NB4 (cell line): ENCODE results near the gene GPR22.

Source experiments
- DNase-seq: peaks from one replicate; pipeline ENCODE4 v3.0.0; 2010; ENCODE audit warnings: low read depth
- H3K4me3 ChIP-seq: one replicate; pipeline ENCODE4 v1.5.1; 2011; ENCODE audit warnings: mild to moderate bottlenecking, low read depth, low read length, moderate library complexity
- MYC ChIP-seq: IDR thresholded peaks from 2 replicates; pipeline ENCODE4 v1.6.1; 2011; ENCODE audit warnings: low read depth, low read length
- POLR2A ChIP-seq: IDR thresholded peaks from 2 replicates; pipeline ENCODE4 v1.6.1; 2011; ENCODE audit warnings: mild to moderate bottlenecking; ENCODE audit not compliant: insufficient read length; ENCODE audit errors: extremely low read depth
- TF ChIP-seq, protein P1 (sequence below): IDR thresholded peaks from 2 replicates; pipeline ENCODE4 v1.6.1; 2011; ENCODE audit warnings: low read depth, low read length
- TF ChIP-seq, protein P2 (sequence below): IDR thresholded peaks from one replicate; pipeline ENCODE4 v1.5.1; 2012; ENCODE audit warnings: low read depth, low read length

The GPR22 gene

GRCh38 chr7:107439025-107439424, 30.8 kb upstream of the GPR22 start:
- no peak for DNase-seq
- no peak overlapping the region for H3K4me3 ChIP-seq
- TF ChIP-seq, protein P1, sequence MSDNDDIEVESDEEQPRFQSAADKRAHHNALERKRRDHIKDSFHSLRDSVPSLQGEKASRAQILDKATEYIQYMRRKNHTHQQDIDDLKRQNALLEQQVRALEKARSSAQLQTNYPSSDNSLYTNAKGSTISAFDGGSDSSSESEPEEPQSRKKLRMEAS = no peak
- TF ChIP-seq, protein P2, sequence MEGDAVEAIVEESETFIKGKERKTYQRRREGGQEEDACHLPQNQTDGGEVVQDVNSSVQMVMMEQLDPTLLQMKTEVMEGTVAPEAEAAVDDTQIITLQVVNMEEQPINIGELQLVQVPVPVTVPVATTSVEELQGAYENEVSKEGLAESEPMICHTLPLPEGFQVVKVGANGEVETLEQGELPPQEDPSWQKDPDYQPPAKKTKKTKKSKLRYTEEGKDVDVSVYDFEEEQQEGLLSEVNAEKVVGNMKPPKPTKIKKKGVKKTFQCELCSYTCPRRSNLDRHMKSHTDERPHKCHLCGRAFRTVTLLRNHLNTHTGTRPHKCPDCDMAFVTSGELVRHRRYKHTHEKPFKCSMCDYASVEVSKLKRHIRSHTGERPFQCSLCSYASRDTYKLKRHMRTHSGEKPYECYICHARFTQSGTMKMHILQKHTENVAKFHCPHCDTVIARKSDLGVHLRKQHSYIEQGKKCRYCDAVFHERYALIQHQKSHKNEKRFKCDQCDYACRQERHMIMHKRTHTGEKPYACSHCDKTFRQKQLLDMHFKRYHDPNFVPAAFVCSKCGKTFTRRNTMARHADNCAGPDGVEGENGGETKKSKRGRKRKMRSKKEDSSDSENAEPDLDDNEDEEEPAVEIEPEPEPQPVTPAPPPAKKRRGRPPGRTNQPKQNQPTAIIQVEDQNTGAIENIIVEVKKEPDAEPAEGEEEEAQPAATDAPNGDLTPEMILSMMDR = no peak
- TF ChIP-seq POLR2A (no peak), MYC (no peak)

DNA sequence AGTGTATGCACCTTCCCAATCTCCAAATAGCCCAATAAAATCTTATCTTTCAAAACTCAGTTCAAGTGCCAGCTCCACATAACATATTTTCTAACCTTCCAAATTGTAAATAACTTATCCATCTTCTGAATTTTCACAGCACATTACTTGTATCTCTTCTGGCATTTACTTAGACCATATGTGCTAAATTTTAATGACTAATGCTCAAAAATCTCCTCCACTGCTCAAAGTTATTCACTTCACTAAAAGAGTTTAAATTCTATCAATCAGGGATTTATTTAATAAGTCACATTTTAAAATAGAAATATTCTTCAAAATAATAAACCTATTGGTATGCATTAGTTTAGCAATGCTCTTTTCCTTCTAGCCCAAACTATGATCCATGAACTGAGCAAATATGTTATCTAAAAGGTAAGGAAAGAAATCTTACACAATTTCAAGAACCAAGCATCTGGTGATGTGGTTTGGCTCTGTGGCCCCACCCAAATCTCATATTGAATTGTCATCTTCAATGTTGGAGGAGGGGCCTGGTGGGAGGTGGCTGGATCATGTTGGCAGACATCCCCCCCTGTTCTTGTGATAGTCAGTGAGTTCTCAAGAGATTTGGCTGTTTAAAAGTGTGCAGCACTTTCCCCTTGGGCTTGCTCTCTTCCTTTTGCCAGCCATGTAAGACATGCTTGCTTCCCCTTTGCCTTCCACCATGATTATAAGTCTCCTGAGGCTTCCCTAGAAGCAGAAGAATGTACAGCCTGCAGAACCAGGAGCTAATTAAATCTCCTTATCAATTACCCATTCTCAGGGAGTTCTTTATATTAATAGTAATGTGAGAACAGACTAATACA, 28.1 kb upstream of the GPR22 start:
- TF ChIP-seq, protein P2 = no peak
- peak; percentile 12 for DNase-seq
- no peak overlapping the region for H3K4me3 ChIP-seq

GRCh38 chr7:107442678-107443077, 27.2 kb upstream of the GPR22 start:
- DNase-seq = no peak
- no peak overlapping the region for H3K4me3 ChIP-seq
- TF ChIP-seq, protein P1 = no peak
- no peak for TF ChIP-seq POLR2A
- TF ChIP-seq MYC = no peak
- TF ChIP-seq, protein P2 = no peak

GRCh38 chr7:107446531-107446930, 23.3 kb upstream of the GPR22 start:
- TF ChIP-seq MYC (no peak), POLR2A (no peak)
- TF ChIP-seq, protein P1 = no peak
- TF ChIP-seq, protein P2 = no peak
- no peak overlapping the region for H3K4me3 ChIP-seq
- DNase-seq = no peak

DNA sequence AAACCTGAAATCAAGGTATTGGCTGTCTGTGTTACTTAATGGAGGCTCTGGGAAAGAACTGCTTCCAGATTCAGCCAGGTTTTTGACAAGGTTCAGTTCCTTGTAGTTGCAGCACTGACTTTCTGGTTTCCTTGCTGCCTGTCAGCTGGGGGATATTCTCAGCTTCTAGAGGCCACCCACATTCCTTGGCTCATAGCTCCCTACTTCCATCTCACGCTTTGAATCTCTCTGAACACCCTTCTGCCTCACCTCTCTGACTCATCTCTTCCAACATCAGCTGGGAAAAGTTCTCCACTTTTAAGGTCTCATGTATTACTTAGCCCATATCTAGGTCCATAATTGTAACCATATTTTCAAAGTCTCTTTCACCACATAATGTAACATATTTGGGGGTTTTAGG, 22.9 kb upstream of the GPR22 start:
- TF ChIP-seq, protein P2 = no peak
- TF ChIP-seq, protein P1 = no peak
- TF ChIP-seq POLR2A (no peak), MYC (no peak)
- DNase-seq = no peak
- no peak overlapping the region for H3K4me3 ChIP-seq

- H3K4me3 ChIP-seq = no peak overlapping the region
- no peak for DNase-seq
- TF ChIP-seq, protein P2 = no peak
These were observed 18.9 kb upstream of the GPR22 start for GRCh38 chr7:107450970-107451369.
